ENCODE measurements around the gene ACOT2. TPM values are rescaled to one million over a fixed set of nuclear protein-coding genes. Genes with fewer than 3 reads are reported as not detected.
A peak's percentile ranks its signal among the peaks of the same experiment; 100 is the strongest.
"Not testable (repeated sequence)": the region's sequence is repeated elsewhere in the genome, so short reads cannot be mapped to it uniquely, and the experiment has no call there.

ACOT2 gene
- total RNA-seq, 1 donor from 2014 or later = 40.2 TPM

DNA sequence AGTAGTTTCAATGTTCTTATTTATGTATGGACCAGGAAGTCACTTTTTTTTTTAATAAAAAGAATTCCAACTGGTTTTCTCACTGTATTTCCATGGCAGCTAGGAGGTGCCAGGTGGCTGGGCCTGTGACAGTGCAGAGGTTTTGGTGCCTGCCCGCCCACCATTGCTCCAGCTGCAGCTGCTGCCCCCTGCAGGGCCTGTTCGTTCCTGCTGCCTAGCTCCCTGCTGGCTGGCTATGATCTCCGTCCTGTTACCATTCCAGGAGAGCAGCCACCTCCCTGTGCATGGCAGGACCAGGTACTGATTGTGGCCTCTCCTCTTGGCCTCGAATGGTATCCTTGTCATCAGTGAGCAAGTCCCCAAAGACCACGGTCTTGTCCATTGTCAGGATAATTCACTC, 30.0 kb upstream of the ACOT2 start:
- H3K9me3 ChIP-seq; intact Hi-C loops (cut with DNase I); H3K36me3 ChIP-seq; H3K4me3 ChIP-seq; H3K27me3 ChIP-seq; H3K27ac ChIP-seq; H3K4me1 ChIP-seq: not testable (repeated sequence)
- peak; percentile 83 for DNase-seq
- TF ChIP-seq, protein P1, sequence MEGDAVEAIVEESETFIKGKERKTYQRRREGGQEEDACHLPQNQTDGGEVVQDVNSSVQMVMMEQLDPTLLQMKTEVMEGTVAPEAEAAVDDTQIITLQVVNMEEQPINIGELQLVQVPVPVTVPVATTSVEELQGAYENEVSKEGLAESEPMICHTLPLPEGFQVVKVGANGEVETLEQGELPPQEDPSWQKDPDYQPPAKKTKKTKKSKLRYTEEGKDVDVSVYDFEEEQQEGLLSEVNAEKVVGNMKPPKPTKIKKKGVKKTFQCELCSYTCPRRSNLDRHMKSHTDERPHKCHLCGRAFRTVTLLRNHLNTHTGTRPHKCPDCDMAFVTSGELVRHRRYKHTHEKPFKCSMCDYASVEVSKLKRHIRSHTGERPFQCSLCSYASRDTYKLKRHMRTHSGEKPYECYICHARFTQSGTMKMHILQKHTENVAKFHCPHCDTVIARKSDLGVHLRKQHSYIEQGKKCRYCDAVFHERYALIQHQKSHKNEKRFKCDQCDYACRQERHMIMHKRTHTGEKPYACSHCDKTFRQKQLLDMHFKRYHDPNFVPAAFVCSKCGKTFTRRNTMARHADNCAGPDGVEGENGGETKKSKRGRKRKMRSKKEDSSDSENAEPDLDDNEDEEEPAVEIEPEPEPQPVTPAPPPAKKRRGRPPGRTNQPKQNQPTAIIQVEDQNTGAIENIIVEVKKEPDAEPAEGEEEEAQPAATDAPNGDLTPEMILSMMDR (IDR thresholded peaks at IDR 0.05) = peak; percentile 75
- ATAC-seq = peak; percentile 84

DNA sequence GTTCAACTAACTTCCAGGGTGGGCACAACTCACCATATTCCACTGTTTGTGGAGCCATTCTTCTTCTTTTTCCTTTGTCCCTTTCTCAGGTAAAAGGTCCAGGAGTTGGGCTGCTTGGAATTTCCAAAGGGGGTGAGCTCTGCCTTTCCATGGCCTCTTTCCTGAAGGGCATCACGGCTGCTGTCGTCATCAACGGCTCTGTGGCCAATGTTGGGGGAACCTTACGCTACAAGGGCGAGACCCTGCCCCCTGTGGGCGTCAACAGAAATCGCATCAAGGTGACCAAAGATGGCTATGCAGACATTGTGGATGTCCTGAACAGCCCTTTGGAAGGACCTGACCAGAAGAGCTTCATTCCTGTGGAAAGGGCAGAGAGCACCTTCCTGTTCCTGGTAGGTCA, 26.1 kb upstream of the ACOT2 start:
- H3K4me3 ChIP-seq; H3K36me3 ChIP-seq; DNase-seq; H3K4me1 ChIP-seq; H3K9me3 ChIP-seq; intact Hi-C loops (cut with DNase I); ATAC-seq; H3K27ac ChIP-seq; H3K27me3 ChIP-seq: not testable (repeated sequence)

DNA sequence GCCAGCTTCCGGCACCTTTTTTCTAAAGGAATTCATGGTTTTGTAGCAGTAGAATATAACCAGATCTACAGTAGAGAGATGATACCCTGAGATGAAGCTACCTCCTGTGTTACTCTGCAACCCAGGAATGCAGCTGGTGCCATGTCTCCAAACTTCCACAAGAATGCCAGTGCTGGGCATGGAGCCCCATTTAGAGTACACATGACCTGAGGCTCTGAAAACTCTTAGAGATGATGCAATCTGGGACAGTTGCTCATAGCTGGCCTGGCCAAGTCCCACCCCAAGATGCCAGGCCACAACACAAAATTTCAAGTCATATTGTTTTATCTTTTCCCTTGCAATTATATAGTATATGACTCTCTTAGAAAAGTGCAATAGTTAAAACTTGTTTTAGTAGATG, 23.7 kb upstream of the ACOT2 start:
- H3K4me1 ChIP-seq; DNase-seq; H3K9me3 ChIP-seq; intact Hi-C loops (cut with DNase I); H3K4me3 ChIP-seq; H3K36me3 ChIP-seq; H3K27ac ChIP-seq; H3K27me3 ChIP-seq: not testable (repeated sequence)
- peak; percentile 57 for ATAC-seq

DNA sequence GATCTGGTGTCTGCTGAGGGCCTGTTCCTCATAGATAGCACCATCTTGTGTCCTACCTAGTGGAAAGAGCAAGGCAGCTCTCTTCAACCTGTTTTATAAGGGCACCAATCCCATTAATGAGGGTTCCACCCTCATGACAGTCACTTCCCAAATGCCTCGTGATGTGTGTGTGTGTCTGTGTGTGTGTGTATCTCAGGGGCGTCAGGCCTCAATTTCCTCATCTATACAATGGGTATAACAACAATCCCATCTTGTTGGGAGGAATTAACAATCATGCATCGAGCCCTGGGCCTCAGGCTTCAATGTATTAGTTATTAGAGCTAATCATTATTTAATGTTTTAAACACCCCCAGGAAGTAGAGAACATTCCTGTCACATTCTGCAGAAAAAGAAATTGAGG, 19.9 kb upstream of the ACOT2 start:
- DNase-seq; H3K4me3 ChIP-seq; H3K36me3 ChIP-seq; intact Hi-C loops (cut with DNase I); ATAC-seq; H3K9me3 ChIP-seq; H3K4me1 ChIP-seq; H3K27me3 ChIP-seq; H3K27ac ChIP-seq: not testable (repeated sequence)

DNA sequence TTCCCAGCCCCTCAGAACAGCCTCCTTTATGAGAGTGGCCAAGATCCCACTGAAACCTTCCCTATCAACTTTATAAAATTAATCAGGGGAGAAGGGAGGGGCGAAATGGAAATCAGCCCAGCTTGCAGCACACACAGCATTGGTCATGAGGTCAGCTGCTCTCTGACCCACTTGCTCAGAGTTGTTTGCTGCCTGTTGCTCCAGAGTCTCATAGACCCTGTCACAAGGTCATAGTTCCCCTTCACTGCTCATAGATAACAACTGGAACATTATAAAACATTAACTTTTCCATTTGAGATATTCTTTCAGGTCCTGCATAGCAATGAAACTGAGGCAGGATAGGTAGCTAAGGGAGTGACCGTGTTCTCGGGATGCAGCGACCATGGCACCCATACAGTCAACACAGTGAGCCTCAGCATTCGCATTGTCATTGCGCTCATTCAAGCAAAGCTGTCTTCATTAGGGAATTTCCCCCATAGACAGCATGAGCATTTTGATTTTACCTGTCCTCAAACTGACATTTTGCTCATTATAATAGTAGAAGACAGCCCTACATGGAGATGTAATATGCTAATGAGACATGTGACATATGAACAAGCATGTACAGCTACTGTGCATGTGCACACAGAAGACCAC, 19.0 kb upstream of the ACOT2 start:
- H3K4me1 ChIP-seq; H3K9me3 ChIP-seq; intact Hi-C loops (cut with DNase I); DNase-seq; H3K27me3 ChIP-seq; H3K4me3 ChIP-seq; H3K27ac ChIP-seq; H3K36me3 ChIP-seq: not testable (repeated sequence)
- peak; percentile 86 for ATAC-seq

DNA sequence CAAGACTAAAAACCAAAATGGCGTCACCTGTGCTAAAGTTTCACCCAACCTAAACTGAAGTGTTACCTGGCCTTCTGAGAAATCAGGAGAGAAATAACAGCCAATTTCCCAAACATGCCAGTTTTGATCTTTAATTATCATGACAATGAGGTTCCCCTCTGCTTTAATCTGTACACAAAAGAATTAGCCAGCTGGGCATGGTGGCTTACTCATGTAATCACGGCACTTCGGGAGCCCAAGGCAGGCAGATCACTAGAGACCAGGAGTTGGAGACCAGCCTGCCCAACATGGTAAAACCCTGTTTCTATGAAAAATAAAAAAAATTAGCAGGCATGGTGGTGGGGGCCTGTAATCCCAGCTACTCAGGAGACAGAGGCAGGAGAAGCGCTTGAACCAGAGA, 15.2 kb upstream of the ACOT2 start:
- no peak overlapping the region for H3K4me3 ChIP-seq
- ATAC-seq (no peak), DNase-seq (no peak)
- no peaks in the 10 kb centered on the region for H3K4me1 ChIP-seq
- no peaks in the 10 kb centered on the region for H3K27me3 ChIP-seq
- H3K27ac ChIP-seq = no peak overlapping the region
- no peaks in the 10 kb centered on the region for H3K36me3 ChIP-seq
- TF ChIP-seq, protein P1 (IDR thresholded peaks at IDR 0.05) = no peak
- intact Hi-C loops (cut with DNase I) = no loop called here
- no peaks in the 10 kb centered on the region for H3K9me3 ChIP-seq

DNA sequence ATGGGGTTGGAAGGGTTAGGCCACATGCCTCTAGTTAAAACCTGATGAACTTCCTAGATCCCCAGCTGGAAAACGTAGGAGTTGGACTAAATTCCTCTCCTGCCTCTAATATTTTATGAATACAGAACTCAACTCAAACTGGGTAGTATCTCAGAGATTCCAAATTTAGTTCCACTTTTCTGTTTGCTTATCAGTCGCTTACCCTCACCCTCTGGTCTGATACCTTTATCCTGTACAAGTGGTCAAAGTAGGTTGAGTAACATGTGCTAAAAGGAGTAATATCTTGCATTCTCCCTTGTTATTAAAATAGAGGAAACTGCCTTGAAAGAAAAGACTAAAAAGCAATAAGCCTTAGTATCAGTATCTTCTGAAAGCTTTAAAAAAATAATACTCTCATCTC, 11.8 kb upstream of the ACOT2 start:
- H3K4me1 ChIP-seq; H3K36me3 ChIP-seq; ATAC-seq; intact Hi-C loops (cut with DNase I); H3K9me3 ChIP-seq; H3K27me3 ChIP-seq; H3K4me3 ChIP-seq; H3K27ac ChIP-seq; DNase-seq: not testable (repeated sequence)

DNA sequence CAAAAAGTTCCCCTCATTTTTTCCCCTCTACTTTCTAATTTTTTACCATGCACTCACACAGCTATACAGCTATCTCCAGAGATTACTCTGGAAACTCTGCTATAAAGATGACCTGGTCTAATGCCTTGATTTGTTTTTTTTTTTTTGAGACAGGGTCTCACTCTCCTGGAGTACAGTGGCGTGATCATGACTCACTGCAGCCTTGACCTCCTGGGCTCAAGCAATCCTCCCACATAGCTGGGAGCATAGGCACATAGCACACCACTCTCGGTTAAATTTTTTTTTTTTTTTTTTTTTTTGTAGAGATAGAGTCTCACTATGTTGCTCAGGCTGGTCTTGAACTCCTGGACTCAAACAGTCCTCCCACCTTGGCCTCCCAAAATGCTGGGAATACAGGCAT, 10.8 kb upstream of the ACOT2 start:
- H3K9me3 ChIP-seq; intact Hi-C loops (cut with DNase I): not testable (repeated sequence)

DNA sequence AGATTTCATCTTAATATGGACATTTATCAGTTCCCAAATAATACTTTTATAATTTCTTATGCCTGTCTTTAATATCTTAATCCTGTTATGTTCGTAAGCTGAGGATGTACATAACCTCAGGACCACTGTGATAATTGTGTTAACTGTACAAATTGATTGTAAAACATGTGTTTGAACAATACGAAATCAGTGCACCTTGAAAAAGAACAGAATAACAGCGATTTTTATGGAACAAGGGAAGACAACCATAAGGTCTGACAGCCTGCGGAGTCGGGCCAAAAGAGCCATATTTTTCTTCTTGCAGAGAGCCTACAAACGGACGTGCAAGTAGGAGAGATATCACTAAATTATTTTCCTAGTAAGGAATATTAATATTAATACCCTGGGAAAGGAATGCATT, 6.8 kb upstream of the ACOT2 start:
- H3K36me3 ChIP-seq; DNase-seq; H3K4me1 ChIP-seq; H3K27me3 ChIP-seq; H3K4me3 ChIP-seq; ATAC-seq; H3K9me3 ChIP-seq; H3K27ac ChIP-seq; intact Hi-C loops (cut with DNase I): not testable (repeated sequence)

More for the DNA sequence above, 10.8 kb upstream of the ACOT2 start:
- not testable (repeated sequence) for H3K27ac ChIP-seq, H3K4me3 ChIP-seq, ATAC-seq, H3K4me1 ChIP-seq, DNase-seq, H3K27me3 ChIP-seq, H3K36me3 ChIP-seq

DNA sequence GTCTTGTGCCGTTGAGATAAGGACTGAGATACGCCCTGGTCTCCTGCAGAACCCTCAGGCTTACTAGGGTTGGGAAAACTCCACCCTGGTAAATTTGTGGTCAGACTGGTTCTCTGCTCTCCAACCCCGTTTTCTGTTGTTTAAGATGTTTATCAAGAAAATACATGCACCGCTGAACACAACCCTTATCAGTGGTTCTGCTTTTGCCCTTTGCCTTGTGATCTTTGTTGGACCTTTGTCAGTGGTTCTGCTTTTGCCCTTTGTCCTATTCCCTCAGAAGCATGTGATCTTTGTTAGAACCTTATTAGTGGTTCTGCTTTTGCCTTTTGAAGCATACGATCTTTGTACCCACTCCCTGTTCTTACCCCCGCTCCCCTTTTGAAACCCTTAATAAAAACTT, 6.3 kb upstream of the ACOT2 start:
- H3K4me3 ChIP-seq; DNase-seq; ATAC-seq; H3K36me3 ChIP-seq; H3K27me3 ChIP-seq; H3K27ac ChIP-seq; H3K9me3 ChIP-seq; intact Hi-C loops (cut with DNase I): not testable (repeated sequence)
- H3K4me1 ChIP-seq = peaks cover 12% of the 10 kb centered on the region

DNA sequence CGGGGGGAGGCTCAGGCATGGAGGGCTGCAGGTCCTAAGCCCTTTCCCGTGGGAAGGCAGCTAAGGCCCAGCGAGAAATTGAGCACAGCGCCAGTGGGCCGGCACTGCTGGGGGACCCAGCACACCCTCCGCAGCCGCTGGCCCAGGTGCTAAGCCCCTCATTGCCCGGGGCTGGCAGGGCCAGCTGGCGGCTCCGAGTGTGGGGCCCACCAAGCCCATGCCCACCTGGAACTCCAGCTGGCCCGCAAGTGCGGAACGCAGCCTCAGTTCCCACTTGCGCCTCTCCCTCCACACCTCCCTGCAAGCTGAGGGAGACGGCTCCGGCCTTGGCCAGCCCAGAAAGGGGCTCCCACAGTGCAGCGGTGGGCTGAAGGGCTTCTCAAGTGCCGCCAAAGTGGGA, 2.6 kb upstream of the ACOT2 start:
- ATAC-seq; H3K27ac ChIP-seq; H3K27me3 ChIP-seq; H3K36me3 ChIP-seq; DNase-seq; intact Hi-C loops (cut with DNase I); H3K4me3 ChIP-seq; H3K9me3 ChIP-seq: not testable (repeated sequence)
- H3K4me1 ChIP-seq = peaks cover 28% of the 10 kb centered on the region

DNA sequence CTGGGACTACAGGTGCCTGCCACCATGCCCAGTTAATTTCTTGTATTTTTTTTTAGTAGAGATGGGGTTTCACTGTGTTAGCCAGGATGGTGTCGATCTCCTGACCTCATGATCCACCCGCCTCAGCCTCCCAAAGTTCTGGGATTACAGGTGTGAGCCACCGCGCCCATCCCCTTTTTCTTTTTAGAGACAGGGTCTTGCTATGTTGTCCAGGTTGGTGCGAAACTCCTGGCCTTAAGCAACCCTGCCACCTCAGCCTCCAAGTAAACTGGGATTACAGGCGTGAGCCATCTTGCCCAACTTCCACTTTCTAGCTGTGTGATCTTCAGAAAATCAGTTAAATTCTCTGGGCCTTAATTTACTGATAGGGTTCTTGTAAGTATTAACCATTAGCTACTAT, 2.1 kb upstream of the ACOT2 start:
- intact Hi-C loops (cut with DNase I); ATAC-seq; H3K36me3 ChIP-seq; H3K27me3 ChIP-seq; DNase-seq; H3K9me3 ChIP-seq; H3K4me3 ChIP-seq; H3K27ac ChIP-seq: not testable (repeated sequence)
- H3K4me1 ChIP-seq = peaks cover 28% of the 10 kb centered on the region

All from upper lobe of right lung (tissue), 1 donor.